ENCODE results near the gene TOP2B. TPM values are rescaled to one million over a fixed set of nuclear protein-coding genes. Genes with fewer than 3 reads are reported as not detected.

The TOP2B gene, protein sequence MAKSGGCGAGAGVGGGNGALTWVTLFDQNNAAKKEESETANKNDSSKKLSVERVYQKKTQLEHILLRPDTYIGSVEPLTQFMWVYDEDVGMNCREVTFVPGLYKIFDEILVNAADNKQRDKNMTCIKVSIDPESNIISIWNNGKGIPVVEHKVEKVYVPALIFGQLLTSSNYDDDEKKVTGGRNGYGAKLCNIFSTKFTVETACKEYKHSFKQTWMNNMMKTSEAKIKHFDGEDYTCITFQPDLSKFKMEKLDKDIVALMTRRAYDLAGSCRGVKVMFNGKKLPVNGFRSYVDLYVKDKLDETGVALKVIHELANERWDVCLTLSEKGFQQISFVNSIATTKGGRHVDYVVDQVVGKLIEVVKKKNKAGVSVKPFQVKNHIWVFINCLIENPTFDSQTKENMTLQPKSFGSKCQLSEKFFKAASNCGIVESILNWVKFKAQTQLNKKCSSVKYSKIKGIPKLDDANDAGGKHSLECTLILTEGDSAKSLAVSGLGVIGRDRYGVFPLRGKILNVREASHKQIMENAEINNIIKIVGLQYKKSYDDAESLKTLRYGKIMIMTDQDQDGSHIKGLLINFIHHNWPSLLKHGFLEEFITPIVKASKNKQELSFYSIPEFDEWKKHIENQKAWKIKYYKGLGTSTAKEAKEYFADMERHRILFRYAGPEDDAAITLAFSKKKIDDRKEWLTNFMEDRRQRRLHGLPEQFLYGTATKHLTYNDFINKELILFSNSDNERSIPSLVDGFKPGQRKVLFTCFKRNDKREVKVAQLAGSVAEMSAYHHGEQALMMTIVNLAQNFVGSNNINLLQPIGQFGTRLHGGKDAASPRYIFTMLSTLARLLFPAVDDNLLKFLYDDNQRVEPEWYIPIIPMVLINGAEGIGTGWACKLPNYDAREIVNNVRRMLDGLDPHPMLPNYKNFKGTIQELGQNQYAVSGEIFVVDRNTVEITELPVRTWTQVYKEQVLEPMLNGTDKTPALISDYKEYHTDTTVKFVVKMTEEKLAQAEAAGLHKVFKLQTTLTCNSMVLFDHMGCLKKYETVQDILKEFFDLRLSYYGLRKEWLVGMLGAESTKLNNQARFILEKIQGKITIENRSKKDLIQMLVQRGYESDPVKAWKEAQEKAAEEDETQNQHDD (N-terminal part only)
- 52.7 TPM for total RNA-seq

- peak; percentile 100 for ATAC-seq
Measured at GRCh38 chr3:25664812-25665314, at the start of gene TOP2B. TSS of gene TOP2B (minus strand) at chr3:25664907. CDS start at chr3:25664297, 610 bp downstream.

DNA sequence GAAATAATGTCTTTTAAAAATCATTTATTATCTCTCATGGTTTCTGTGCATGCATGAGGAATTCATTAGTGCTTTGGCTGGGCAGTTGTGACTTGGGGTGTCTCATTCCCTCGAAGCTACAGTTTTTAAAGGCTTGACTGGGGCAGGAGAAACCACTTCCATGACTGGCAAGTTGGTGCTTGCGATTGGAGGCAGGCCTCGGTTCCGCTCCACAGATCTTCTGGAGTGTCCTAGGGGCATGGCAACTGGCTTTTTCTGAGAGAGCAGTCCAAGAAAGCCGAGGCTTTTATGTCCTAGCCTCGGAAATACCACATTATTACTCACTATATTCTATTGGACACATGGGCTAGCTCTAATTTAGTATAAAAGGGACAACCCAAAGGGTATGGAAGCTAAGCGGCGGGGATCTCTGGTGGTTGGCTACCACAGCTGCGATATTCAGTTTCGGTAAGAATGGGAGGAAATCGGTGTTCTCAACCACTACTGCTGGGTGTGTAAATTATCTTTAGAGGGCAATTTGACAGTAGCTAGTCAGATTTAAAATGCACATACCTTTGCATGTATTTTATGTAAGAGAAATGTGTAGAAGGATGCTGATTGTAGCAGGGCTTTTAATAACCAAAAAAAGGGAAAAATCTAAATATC lies 48.8 kb upstream of the TOP2B start:
- peak; percentile 82 for ATAC-seq

DNA sequence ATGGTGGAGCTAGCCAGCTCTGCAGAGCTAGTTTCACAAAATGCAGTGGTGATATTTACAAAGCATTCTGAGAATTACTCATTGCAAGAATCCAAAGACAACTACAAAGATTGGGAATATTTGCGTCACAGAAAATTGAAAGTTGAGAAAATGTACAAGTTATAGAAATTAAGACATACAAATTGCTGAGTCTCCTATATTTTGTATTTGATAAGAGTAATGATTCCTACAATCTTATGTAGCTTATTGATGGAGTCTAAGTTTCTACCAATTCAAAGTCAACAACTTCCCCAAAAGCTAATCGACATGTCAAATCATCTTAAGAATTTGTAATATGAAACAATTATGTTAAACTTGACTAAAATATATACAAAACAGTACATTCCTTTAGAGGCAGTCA lies 46.4 kb upstream of the TOP2B start:
- ATAC-seq: no peak

GRCh38 chr3:25708036-25708435 lies 43.3 kb upstream of the TOP2B start:
- no peak for ATAC-seq

GRCh38 chr3:25707268-25707926 lies 42.7 kb upstream of the TOP2B start:
- no peak for ATAC-seq

GRCh38 chr3:25706213-25706612 lies 41.5 kb upstream of the TOP2B start:
- no peak for ATAC-seq

DNA sequence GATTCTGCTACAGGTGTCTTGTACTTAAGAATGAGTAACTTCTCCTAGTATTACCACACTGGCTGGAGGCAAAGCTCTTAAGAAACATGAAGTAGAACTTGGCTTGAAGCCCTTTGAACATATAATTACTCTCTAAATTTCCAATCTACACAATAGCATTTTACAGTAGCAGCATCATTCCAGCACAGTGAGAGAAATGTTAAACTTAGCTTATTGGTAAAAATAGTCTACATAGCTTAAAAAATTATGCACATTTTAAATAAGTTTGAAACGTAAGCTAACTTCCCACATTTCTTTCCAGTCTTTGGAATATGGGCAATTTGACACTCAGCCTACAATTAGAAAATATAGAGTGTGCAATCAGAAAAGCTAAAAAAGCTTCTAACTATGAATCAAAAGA lies 32.8 kb upstream of the TOP2B start:
- ATAC-seq: no peak

- no peak for ATAC-seq
Measured at GRCh38 chr3:25695731-25696420, 31.2 kb upstream of the TOP2B start.

GRCh38 chr3:25693238-25693637 lies 28.5 kb upstream of the TOP2B start:
- no peak for ATAC-seq

- ATAC-seq: no peak
Measured at GRCh38 chr3:25692341-25692740, 27.6 kb upstream of the TOP2B start.

DNA sequence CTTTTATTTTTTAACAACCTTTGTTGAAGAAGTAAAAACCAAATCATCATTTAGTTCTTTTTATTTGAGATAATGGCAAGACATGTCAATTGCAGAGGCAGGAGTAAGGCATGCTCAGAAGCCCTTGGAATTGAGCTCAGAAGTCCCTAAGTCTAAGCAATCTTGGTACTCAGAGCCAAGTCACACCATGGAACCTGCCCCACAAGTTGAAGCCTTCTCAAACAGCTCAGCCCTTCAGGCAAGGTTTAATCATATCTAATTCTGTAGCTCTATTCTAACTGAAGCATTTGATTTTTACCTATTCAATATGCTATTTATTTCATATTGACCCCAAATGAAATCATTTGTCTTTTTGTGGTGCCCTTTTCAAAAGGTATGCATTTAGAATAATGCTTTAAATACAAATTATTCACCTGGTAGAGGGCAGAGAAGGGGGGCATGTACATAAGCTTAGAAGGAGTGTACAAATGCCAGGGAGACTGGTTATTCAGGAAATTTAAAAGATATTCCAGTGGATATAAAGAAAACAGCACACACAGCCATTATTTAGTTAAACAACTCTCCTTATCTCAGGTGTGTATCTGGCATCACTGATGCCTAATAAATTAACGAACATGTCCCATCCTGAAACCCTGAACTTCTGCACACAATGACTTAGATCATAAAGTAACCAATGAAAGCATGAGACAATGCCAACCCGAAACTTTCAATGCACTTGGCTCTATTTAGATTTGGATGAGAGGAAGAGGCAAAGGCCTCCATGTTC lies 26.2 kb upstream of the TOP2B start:
- peak; percentile 68 for ATAC-seq

DNA sequence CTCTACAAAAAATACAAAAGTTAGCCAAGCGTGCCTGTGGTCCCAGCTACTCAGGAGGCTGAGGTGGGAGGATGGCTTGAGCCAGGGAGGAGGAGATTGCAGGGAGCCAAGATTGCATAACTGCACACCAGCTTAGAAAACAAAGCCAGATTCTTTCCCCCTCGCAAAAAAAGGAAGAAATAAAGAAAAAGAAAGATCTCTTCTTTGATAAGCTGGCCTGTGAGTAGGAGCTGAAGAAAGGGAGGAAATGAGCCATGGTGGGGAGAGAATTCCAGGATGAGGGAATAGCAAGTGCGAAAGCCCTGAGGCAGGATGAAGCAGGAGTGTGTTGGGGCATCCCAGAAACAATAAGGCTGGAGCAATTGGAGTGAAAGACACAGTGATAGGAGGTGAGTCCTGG lies 24.5 kb upstream of the TOP2B start:
- no peak for ATAC-seq

GRCh38 chr3:25687742-25688141 lies 23.0 kb upstream of the TOP2B start:
- ATAC-seq: no peak

DNA sequence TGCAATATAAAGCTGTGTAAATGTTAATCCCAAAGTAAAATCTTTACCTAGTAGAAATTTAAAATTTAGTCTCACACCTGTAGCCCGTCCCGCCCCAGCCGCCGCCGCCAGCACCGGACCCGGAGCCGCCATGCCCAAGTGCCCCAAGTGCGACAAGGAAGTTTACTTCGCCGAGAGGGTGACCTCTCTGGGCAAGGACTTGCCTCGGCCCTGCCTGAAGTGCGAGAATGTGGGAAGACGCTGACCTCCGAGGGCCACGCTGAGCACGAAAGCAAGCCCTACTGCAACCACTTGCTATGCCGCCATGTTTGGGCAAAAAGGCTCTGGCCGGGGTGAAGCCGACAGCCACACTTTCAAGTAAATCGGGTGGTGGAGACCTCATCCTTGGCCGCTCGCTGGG lies 22.1 kb upstream of the TOP2B start:
- no peak for ATAC-seq

DNA sequence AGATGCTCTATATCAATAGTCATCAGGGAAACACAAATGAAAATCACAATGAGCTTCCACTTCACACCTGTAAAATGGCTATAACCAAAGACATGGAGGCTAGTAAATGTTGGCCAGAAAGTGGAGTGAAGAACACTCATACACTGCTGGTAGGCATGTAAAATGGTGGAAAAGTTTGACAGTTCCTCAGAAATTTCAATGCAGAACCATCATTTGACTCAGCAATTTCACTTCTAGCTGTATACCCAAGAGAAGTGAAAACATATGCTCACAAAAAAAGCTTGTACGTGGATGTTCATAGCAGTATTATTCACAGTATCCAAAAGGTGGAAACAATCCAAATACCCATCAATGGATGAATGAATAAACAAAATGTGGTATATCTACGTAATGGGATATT lies 19.2 kb upstream of the TOP2B start:
- no peak for ATAC-seq

DNA sequence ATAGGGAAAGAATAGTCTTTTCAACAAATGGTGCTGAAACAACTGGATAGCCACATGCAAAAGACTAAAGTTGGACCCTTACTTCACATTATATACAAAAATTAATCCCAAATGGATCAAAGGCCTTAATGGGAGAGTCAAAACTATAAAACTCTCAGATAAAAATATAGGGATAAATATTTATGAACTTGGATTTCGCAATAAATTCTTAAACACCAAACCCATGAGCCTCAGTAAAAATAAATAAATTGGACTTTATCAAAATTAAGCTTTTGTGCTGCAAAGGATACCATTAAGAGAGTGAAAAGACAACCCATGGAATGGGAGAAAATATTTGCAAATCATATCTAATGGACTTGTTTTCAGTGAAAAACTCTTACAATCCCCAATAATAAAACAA lies 18.7 kb upstream of the TOP2B start:
- no peak for ATAC-seq

DNA sequence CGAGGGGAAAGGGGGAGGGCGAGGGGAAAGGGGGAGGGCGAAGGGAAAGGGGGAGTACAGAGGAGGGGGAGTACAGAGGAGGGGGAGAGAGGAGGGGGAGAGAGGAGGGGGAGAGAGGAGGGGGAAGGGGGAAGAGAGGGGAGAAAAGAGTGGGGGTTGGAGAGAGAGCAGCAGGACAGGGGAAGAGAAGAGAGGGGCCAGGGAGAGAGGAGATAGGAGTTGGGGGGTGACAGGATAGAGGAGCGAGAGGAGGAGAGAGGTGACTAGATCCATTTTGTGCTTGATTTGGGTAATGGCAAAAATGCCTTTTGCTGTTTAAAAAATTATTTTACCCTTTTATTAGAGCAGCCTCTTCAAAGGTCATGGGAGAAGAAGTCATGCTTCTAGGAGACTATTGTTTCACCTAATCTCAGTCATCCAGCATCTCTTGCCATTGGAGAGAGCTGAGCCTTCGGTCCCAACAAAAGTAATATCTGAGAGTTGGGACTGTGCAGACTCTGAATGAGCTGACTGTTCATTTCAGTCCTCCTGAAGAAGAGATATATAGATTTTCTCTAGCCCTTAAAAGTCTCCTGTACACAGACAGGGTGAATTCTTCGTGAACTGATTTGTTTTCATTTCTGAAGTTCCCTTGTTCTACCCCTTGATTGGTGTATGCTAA lies 15.1 kb upstream of the TOP2B start:
- ATAC-seq: no peak

DNA sequence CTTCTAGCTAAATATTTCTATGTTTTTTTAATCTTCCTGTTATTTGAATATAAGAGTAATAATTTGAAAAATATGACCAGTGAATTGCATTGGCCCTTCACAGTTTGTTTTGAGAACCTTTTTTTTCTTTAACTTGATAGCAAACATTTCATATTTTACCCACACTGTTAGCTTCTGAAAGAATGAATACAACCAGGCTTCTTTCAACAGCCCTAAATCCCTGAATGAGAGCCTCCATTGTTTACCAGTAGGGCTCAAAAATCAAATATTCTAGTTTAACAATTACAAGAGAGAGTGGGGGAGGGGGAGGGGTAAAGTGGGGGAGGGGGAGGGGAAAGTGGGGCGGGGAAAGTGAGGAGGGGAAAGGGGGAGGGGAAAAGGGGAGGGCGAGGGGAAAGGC lies 14.5 kb upstream of the TOP2B start:
- no peak for ATAC-seq

DNA sequence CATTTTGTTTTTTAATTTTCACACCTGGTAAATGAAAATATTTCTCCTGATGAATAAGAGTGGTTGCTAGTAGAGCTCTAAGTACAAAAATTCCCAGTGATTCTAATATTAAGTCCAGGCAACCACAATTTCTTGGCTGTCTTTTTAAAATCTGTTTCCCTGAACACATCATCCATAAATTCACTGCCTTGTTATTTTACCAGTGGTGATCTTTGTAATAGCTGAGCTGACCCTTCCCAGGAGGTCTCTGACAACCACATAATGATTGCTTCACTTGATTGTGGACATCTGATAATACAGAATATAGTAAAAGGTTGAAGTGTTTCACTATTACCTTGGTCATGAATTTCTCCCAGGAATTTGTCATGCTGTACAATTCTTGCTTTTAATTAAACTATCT lies 13.9 kb upstream of the TOP2B start:
- ATAC-seq: no peak

DNA sequence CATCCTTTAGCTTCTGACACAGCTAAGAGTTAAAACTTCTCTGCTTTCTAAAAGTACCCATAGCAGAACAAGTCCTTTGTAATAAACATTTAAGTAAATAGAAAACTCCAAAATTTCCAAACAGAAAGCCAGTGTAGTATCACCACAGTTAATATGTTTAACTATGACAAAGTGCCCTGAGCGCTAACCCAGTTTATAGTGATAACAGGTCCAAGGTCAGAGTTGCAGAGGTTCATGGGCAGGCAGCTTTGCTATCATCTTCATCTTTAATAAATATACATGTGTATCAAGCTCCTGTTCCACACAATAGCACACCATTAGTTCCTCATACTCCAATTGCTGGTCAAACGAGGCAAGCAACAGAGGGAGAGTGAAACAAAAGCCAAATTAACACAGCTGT lies 12.4 kb upstream of the TOP2B start:
- no peak for ATAC-seq
